ENCODE results near the gene USP2. TPM values are rescaled to one million over a fixed set of nuclear protein-coding genes. Genes with fewer than 3 reads are reported as not detected.

Gene USP2
- polyA plus RNA-seq, 3 donors = 0.36 TPM; not detected in 2

DNA sequence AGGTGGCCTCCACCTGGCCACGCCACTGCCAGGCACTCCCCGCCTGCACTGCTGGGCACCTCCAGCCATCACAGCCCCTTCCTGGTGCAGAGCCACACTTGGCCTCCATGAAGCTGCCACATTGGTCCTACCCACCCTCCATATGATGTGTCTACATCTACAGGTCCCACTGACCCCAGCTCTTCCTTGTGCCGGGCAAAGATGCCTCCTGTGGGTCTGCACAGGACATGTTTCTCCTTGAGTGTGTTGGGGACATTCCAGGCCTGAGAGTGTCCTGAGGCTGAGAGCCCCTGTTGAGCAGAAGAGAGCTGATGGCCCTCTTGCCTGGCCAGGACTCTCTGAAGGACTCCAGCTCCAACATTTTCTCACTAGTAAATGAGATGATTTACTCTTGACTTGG is 34.0 kb upstream of the USP2 start:
- H3K27ac ChIP-seq (ENCODE audit: low read depth in 1 of 2, low read length in 2 of 2) = no peak overlapping the region
- intact Hi-C loops (cut with micrococcal nuclease) = no loop called here
- peaks cover 0 to 4% of the 10 kb centered on the region in 2 donors for H3K27me3 ChIP-seq (ENCODE audit: control insufficient read depth in 2 of 2, insufficient read depth in 2 of 2, low read length in 2 of 2)
- Mint-ChIP-seq H3K9me3 (peaks cover 0 to 9% (median 3%) of the 10 kb centered on the region in 7 donors), H3K4me3 (no peak overlapping the region), H3K4me1 (peaks cover 2% of the 10 kb centered on the region), H3K27me3 (ENCODE audit: low read depth in 3 of 3) (peaks cover 7 to 20% (median 12%) of the 10 kb centered on the region in 3 donors), H3K27ac (peak overlapping the region in 1 of 7 donors; percentile 70), H3K36me3 (no peaks in the 10 kb centered on the region)
- TF ChIP-seq, protein P1, sequence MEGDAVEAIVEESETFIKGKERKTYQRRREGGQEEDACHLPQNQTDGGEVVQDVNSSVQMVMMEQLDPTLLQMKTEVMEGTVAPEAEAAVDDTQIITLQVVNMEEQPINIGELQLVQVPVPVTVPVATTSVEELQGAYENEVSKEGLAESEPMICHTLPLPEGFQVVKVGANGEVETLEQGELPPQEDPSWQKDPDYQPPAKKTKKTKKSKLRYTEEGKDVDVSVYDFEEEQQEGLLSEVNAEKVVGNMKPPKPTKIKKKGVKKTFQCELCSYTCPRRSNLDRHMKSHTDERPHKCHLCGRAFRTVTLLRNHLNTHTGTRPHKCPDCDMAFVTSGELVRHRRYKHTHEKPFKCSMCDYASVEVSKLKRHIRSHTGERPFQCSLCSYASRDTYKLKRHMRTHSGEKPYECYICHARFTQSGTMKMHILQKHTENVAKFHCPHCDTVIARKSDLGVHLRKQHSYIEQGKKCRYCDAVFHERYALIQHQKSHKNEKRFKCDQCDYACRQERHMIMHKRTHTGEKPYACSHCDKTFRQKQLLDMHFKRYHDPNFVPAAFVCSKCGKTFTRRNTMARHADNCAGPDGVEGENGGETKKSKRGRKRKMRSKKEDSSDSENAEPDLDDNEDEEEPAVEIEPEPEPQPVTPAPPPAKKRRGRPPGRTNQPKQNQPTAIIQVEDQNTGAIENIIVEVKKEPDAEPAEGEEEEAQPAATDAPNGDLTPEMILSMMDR (IDR thresholded peaks at IDR 0.05) = no peak
- H3K79me2 ChIP-seq (ENCODE audit: insufficient read depth, low read length) = no peaks in the 10 kb centered on the region
- DNase-seq = no peak
- H3K4me2 ChIP-seq (replicated peaks; ENCODE audit: extremely low read depth, low read length, poor library complexity, severe bottlenecking) = no peak overlapping the region
- no peaks in the 10 kb centered on the region for H3K4me1 ChIP-seq (ENCODE audit: control insufficient read depth in 1 of 2, insufficient read depth in 2 of 2, low read length in 2 of 2)
- 54% methylated on average over 2 of the region's 3 CpGs for WGBS (ENCODE audit: insufficient coverage)
- H3K36me3 ChIP-seq (replicated peaks in 1 of 2; ENCODE audit: control insufficient read depth in 1 of 2, insufficient read depth in 2 of 2, low read length in 2 of 2) = no peaks in the 10 kb centered on the region
- H3K9me3 ChIP-seq (replicated peaks in 1 of 2; ENCODE audit: control insufficient read depth in 1 of 2, insufficient read depth in 1 of 2, low read length in 2 of 2) = no peaks in the 10 kb centered on the region
- no peak overlapping the region for H3K9ac ChIP-seq (ENCODE audit: insufficient read depth, low read length, poor library complexity, severe bottlenecking)
- no peaks in the 10 kb centered on the region for H4K20me1 ChIP-seq (ENCODE audit: insufficient read depth, low read length)
- H3K4me3 ChIP-seq (replicated peaks in 1 of 3; ENCODE audit: low read depth in 2 of 3, low read length in 3 of 3) = no peak overlapping the region
- no peak overlapping the region for H2AFZ ChIP-seq (ENCODE audit: insufficient read depth, low read depth, low read length, poor library complexity, severe bottlenecking)

GRCh38 chr11:119414734-119415133 is 33.2 kb upstream of the USP2 start:
- H3K4me1 ChIP-seq (ENCODE audit: control insufficient read depth in 1 of 2, insufficient read depth in 2 of 2, low read length in 2 of 2) = no peaks in the 10 kb centered on the region
- no peak overlapping the region for H3K4me2 ChIP-seq (replicated peaks; ENCODE audit: extremely low read depth, low read length, poor library complexity, severe bottlenecking)
- intact Hi-C loops (cut with micrococcal nuclease) = no loop called here
- no peaks in the 10 kb centered on the region for H3K79me2 ChIP-seq (ENCODE audit: insufficient read depth, low read length)
- H4K20me1 ChIP-seq (ENCODE audit: insufficient read depth, low read length) = no peaks in the 10 kb centered on the region
- TF ChIP-seq, protein P1 (IDR thresholded peaks at IDR 0.05) = no peak
- no peak overlapping the region for H2AFZ ChIP-seq (ENCODE audit: insufficient read depth, low read depth, low read length, poor library complexity, severe bottlenecking)
- Mint-ChIP-seq H3K4me3 (no peak overlapping the region), H3K4me1 (peaks cover 2% of the 10 kb centered on the region), H3K27ac (no peak overlapping the region), H3K36me3 (no peaks in the 10 kb centered on the region), H3K27me3 (ENCODE audit: low read depth in 3 of 3) (peaks cover 5 to 14% (median 9%) of the 10 kb centered on the region in 3 donors), H3K9me3 (peaks cover 0 to 9% (median 3%) of the 10 kb centered on the region in 7 donors)
- no peaks in the 10 kb centered on the region for H3K9me3 ChIP-seq (replicated peaks in 1 of 2; ENCODE audit: control insufficient read depth in 1 of 2, insufficient read depth in 1 of 2, low read length in 2 of 2)
- no peaks in the 10 kb centered on the region for H3K27me3 ChIP-seq (ENCODE audit: control insufficient read depth in 2 of 2, insufficient read depth in 2 of 2, low read length in 2 of 2)
- H3K36me3 ChIP-seq (replicated peaks in 1 of 2; ENCODE audit: control insufficient read depth in 1 of 2, insufficient read depth in 2 of 2, low read length in 2 of 2) = no peaks in the 10 kb centered on the region
- H3K9ac ChIP-seq (ENCODE audit: insufficient read depth, low read length, poor library complexity, severe bottlenecking) = no peak overlapping the region
- H3K27ac ChIP-seq (ENCODE audit: low read depth in 1 of 2, low read length in 2 of 2) = no peak overlapping the region
- no peak for DNase-seq
- H3K4me3 ChIP-seq (replicated peaks in 1 of 3; ENCODE audit: low read depth in 2 of 3, low read length in 3 of 3) = no peak overlapping the region

Data from CD14-positive monocyte (primary cell).